ENCODE results near the gene SAE1.

The SAE1 gene

DNA sequence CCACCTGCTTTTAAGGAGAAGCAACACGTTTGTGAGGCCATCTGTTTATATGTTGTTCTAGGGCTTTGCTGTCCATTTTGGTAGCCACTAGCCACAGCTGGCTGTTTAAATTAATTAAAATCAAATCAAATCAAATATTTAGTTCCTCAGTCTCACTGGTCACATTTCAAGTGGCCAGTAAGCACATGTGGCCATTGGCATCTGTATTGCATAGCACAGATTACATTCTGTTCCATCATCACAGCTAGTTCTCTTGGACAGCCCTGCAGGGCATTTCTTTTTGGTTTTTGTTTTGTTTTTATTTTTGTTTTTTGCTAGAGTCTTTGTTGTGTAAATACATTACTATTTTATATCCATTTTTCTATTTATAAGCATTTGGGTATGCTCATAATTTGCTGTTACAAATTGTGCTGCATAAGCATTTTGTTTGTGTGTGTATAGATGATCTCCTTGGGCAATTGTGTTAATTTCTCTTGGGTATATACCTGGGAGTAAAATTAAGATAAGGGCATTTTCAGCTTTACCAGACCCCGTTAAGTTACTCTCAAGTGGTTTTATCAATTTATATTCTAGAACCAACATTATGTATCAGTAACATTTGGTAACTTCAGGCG, 31.3 kb downstream of the SAE1 start:
- DNase-seq (ENCODE audit: low read depth in 1 of 2, low spot score in 1 of 2): no peak
- in situ Hi-C loops (cut with HindIII; ENCODE audit: low pct_unique_long_range_greater_than_20kb, low sequenced_read_pairs): no loop called here
- no peak for TF ChIP-seq JUND (IDR thresholded peaks at IDR 0.05; ENCODE audit: low read depth)

GRCh38 chr19:47168065-47168464, 37.4 kb downstream of the SAE1 start:
- TF ChIP-seq JUND (IDR thresholded peaks at IDR 0.05; ENCODE audit: low read depth): no peak
- DNase-seq (ENCODE audit: low read depth in 1 of 2, low spot score in 1 of 2): no peak
- in situ Hi-C loops (cut with HindIII; ENCODE audit: low pct_unique_long_range_greater_than_20kb, low sequenced_read_pairs): no loop called here

GRCh38 chr19:47172666-47173455, 42.2 kb downstream of the SAE1 start:
- in situ Hi-C loops (cut with HindIII; ENCODE audit: low pct_unique_long_range_greater_than_20kb, low sequenced_read_pairs): no loop called here
- no peak for DNase-seq (ENCODE audit: low read depth in 1 of 2, low spot score in 1 of 2)
- no peak for TF ChIP-seq JUND (IDR thresholded peaks at IDR 0.05; ENCODE audit: low read depth)

GRCh38 chr19:47176071-47176626, 45.5 kb downstream of the SAE1 start:
- no peak for TF ChIP-seq JUND (IDR thresholded peaks at IDR 0.05; ENCODE audit: low read depth)
- DNase-seq (ENCODE audit: low read depth in 1 of 2, low spot score in 1 of 2): no peak
- in situ Hi-C loops (cut with HindIII; ENCODE audit: low pct_unique_long_range_greater_than_20kb, low sequenced_read_pairs): no loop called here

DNA sequence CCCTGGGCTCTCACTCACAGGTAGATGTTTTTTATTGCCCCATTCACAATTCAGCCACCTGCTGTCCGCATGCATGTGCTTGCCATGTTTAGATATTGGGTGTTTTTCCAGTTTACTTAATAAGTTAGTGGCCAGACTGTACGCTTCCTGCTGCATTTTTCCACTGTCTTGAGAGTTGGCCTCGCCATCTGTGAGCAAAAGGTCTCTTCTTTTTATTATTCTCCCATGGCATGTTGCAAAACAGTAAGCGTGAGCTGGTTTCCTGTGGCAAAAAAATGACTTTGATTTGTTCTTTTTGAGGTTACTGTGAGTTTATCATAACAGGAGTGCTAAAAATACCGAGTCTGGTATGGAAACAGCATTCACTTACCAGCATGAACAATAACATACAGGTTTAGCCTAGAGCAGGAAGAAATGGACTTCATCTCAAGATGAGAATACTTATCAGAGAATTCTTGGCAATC, 46.0 kb downstream of the SAE1 start:
- DNase-seq (ENCODE audit: low read depth in 1 of 2, low spot score in 1 of 2): no peak
- in situ Hi-C loops (cut with HindIII; ENCODE audit: low pct_unique_long_range_greater_than_20kb, low sequenced_read_pairs): no loop called here
- no peak for TF ChIP-seq JUND (IDR thresholded peaks at IDR 0.05; ENCODE audit: low read depth)

- no peak for TF ChIP-seq JUND (IDR thresholded peaks at IDR 0.05; ENCODE audit: low read depth)
- DNase-seq (ENCODE audit: low read depth in 1 of 2, low spot score in 1 of 2): no peak
- in situ Hi-C loops (cut with HindIII; ENCODE audit: low pct_unique_long_range_greater_than_20kb, low sequenced_read_pairs): no loop called here
Measured at GRCh38 chr19:47179653-47180310, 49.1 kb downstream of the SAE1 start.

DNA sequence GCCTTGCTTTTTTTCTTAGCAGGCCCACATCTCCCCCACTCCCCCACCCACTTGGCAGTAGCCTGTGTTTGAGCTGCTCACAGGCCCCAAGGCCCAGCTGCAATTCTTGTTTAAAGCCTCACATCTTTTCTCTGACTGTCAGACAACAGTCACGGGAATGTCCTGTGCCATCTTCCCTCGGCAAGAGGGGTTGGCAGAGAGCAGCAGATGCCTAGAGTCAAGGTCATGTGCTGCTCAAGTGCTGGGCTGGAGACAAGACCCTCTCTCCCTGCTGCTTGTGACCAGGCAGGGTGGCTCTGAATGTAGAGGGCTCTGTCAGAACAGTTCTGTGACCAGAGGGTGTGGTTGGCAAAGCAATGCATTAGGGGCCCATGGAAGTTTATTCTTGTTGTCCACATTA, 53.0 kb downstream of the SAE1 start:
- DNase-seq (ENCODE audit: low read depth in 1 of 2, low spot score in 1 of 2): no peak
- no peak for TF ChIP-seq JUND (IDR thresholded peaks at IDR 0.05; ENCODE audit: low read depth)
- in situ Hi-C loops (cut with HindIII; ENCODE audit: low pct_unique_long_range_greater_than_20kb, low sequenced_read_pairs): no loop called here

DNA sequence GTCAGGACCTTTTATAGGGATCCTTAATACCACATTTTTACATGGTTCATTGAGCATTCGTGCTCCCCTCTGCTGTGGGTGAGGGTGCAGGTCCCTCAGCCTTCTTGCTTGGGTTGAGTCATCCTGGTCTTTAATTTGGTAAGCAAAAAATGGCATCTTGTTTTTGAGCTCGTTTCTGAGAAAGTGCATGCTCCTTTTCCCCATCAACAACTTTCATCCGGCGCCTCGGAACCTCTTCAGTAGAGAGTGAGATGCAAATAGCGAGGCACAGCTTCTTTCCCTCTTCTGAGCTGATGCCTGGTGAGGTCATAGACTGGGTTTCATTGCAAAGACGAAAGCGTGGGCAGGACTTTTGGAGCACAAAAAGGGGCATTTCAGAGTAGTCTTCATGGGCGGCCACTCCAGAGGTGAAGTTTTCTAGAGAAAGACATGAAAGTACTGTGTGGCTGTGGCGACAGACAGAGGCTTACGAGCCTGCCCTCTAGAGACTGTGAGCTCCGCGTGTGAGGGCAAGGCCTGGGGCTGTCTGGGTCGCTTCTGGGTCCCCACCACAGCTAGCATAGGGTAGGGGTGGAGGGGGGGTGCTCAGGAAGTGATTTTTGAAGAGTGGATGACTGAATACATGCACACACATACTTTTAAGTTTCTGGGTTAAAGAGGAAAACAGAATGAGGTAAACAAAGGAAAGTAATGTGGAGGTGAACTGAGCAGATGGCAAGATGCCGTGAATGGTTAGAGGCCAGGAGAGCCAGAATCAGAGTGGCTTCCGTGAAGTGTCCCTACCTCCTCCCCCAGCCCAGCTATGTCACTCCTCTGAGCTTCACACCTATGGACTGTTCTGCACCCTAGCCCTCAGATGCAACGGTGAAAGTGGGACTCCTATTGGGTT, 56.1 kb downstream of the SAE1 start:
- TF ChIP-seq JUND (IDR thresholded peaks at IDR 0.05; ENCODE audit: low read depth): no peak
- DNase-seq (ENCODE audit: low read depth in 1 of 2, low spot score in 1 of 2): no peak
- in situ Hi-C loops (cut with HindIII; ENCODE audit: low pct_unique_long_range_greater_than_20kb, low sequenced_read_pairs): no loop called here

GRCh38 chr19:47187335-47187655, 56.7 kb downstream of the SAE1 start:
- in situ Hi-C loops (cut with HindIII; ENCODE audit: low pct_unique_long_range_greater_than_20kb, low sequenced_read_pairs): no loop called here
- TF ChIP-seq JUND (IDR thresholded peaks at IDR 0.05; ENCODE audit: low read depth): no peak
- DNase-seq (ENCODE audit: low read depth in 1 of 2, low spot score in 1 of 2): no peak

DNA sequence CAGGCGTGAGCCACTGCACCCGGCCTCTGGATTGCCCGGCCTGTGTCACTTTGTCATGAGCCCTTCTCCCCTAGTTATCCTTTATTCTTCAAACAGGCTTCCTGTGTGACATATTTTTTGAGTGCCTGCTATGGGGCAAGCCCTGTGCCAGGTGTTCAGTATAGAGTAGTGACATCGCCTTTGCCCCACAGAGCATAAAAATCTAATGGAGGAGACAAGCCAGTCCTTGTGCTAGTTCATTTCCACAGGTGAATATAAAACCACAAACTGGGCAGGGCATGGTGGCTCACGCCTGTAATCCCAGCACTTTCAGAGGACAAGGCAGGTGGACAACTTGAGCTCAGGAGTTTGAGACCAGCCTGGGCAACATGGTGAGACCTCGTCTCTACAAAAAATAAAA, 57.2 kb downstream of the SAE1 start:
- no peak for TF ChIP-seq JUND (IDR thresholded peaks at IDR 0.05; ENCODE audit: low read depth)
- in situ Hi-C loops (cut with HindIII; ENCODE audit: low pct_unique_long_range_greater_than_20kb, low sequenced_read_pairs): no loop called here
- no peak for DNase-seq (ENCODE audit: low read depth in 1 of 2, low spot score in 1 of 2)

DNA sequence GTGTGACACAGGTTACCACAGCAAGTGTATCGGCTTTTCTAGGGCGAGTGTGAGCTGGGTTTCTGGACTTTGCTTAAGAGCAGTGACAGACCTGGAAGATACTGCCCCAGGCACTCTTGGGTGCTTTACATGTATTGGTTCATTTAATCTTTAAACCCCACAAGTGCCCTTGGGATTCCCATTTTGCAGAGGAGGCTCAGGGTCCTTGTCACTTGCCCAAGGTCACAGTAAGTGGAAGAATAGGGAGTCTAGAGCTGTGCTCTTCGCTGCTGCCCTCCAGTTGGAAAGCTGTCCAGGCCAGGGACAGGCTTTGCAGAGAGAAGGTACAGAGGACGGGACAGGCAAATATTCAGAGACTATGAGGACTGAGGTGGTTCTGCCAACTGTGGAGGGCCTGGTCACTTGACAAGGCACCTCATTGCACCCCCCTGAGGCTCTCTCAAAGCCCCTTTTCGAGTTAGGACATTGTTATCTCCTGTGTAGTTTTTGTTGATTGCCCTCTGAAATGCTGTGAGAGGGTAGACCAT, 57.9 kb downstream of the SAE1 start:
- no peak for TF ChIP-seq JUND (IDR thresholded peaks at IDR 0.05; ENCODE audit: low read depth)
- DNase-seq (ENCODE audit: low read depth in 1 of 2, low spot score in 1 of 2): no peak
- in situ Hi-C loops (cut with HindIII; ENCODE audit: low pct_unique_long_range_greater_than_20kb, low sequenced_read_pairs): no loop called here

GRCh38 chr19:47190167-47190727, 59.6 kb downstream of the SAE1 start:
- DNase-seq (ENCODE audit: low read depth in 1 of 2, low spot score in 1 of 2): peak in 1 of 2 experiments; percentile 34
- in situ Hi-C loops (cut with HindIII; ENCODE audit: low pct_unique_long_range_greater_than_20kb, low sequenced_read_pairs): no loop called here
- TF ChIP-seq JUND (IDR thresholded peaks at IDR 0.05; ENCODE audit: low read depth): no peak
